GM12878 (cell line): ENCODE data around the gene ENSA. TPM values are rescaled to one million over a fixed set of nuclear protein-coding genes. Genes with fewer than 3 reads are reported as not detected.

Source experiments
- ATAC-seq: fragments of 200-7000 bp; cut with Tn5 transposase; 3 replicates; pipeline ENCODE4 v1.9.1; 2020; ENCODE audit warnings: mild to moderate bottlenecking, moderate library complexity
- BruUV-seq: library from RNA; stranded (reverse); fragments of 400-500 nt; replicated peaks from 2 replicates; lab custom pipeline; 2021; lab: Mats Ljungman, UMichigan
- CTCF ChIA-PET: fragments of 300-600 bp; sonication (Branson Sonifier 250); formaldehyde crosslinking; extraction: SDS; loops from one replicate; lab custom pipeline; 2021; ENCODE audit warnings: inconsistent platforms; lab: Yijun Ruan, JAX
- POLR2A ChIA-PET: fragments of 350-600 bp; formaldehyde crosslinking; extraction: SDS; loops from one replicate; lab custom pipeline; 2021; ENCODE audit warnings: inconsistent platforms; lab: Charles Lee
- RAD21 ChIA-PET: fragments of 300-600 bp; sonication (Branson Sonifier 250); formaldehyde crosslinking; loops from one replicate; lab custom pipeline; 2023; ENCODE audit warnings: antibody characterized with exemption; ENCODE audit not compliant: unreplicated experiment; lab: Charles Lee
- SMC1A ChIA-PET: fragments of 300-600 bp; sonication (Branson Sonifier 250); formaldehyde crosslinking; loops from one replicate; lab custom pipeline; 2023; ENCODE audit not compliant: unreplicated experiment, uncharacterized antibody; lab: Charles Lee
- DNase-seq: peaks from one replicate; pipeline ENCODE4 v3.0.0-alpha.2; 2011; ENCODE audit warnings: low read depth, low spot score
- FAIRE-seq: peaks from 3 replicates; lab custom pipeline; 2011; peaks lifted over from hg19 to GRCh38; lab: Jason Lieb, UNC
- H2AFZ ChIP-seq: 2 replicates; pipeline ENCODE4 v1.6.0; 2011; ENCODE audit warnings: low read depth, low read length, control low read depth; ENCODE audit not compliant: control insufficient read depth
- H3K27ac ChIP-seq: 2 replicates; pipeline ENCODE4 v1.5.1; 2011; ENCODE audit warnings: control low read depth; ENCODE audit not compliant: control insufficient read depth, insufficient read depth
- H3K27me3 ChIP-seq, 2 experiments: replicated peaks in 1 of 2; 2 replicates each; pipeline versions ENCODE4 v1.6.0 to v1.6.1; 2011; ENCODE audit warnings: low read length in 1 of 2; ENCODE audit not compliant: control insufficient read depth in 2 of 2, insufficient read depth in 2 of 2
- H3K36me3 ChIP-seq, 2 experiments: 2 replicates each; pipeline ENCODE4 v1.5.1; 2011; ENCODE audit warnings: low read length in 1 of 2; ENCODE audit not compliant: control insufficient read depth in 2 of 2, insufficient read depth in 2 of 2
- H3K4me1 ChIP-seq: 2 replicates; pipeline ENCODE4 v1.6.1; 2011; ENCODE audit warnings: mild to moderate bottlenecking, low read length, moderate library complexity, mixed read lengths; ENCODE audit not compliant: control insufficient read depth, insufficient read depth
- H3K4me2 ChIP-seq: 2 replicates; pipeline ENCODE4 v1.6.0; 2011; ENCODE audit warnings: control low read depth; ENCODE audit not compliant: control insufficient read depth, insufficient read depth
- H3K4me3 ChIP-seq: fragments of 200-600 bp; sonication (generic); 2 replicates; pipeline ENCODE4 v1.5.1; 2016
- H3K79me2 ChIP-seq: 2 replicates; pipeline ENCODE4 v1.6.0; 2011; ENCODE audit warnings: low read length; ENCODE audit not compliant: control insufficient read depth, insufficient read depth
- H3K9ac ChIP-seq: 2 replicates; pipeline ENCODE4 v1.8.0; 2011; ENCODE audit warnings: low read length, control low read depth, mixed read lengths; ENCODE audit not compliant: control insufficient read depth, insufficient read depth
- H3K9me3 ChIP-seq: replicated peaks from 3 replicates; pipeline ENCODE4 v1.5.1; 2011; ENCODE audit warnings: mild to moderate bottlenecking, low read length; ENCODE audit not compliant: control insufficient read depth, insufficient read depth
- H4K20me1 ChIP-seq: 2 replicates; pipeline ENCODE4 v1.6.0; 2011; ENCODE audit not compliant: control insufficient read depth, insufficient read depth
- ASH2L ChIP-seq: fragments of 300-600, 200-600 bp; sonication (generic); IDR thresholded peaks from 2 replicates; pipeline ENCODE4 v1.6.1; 2017; ENCODE audit warnings: low read depth, mild to moderate bottlenecking, borderline replicate concordance
- MEF2A ChIP-seq: IDR thresholded peaks from 2 replicates; pipeline ENCODE4 v1.6.1; 2011; ENCODE audit warnings: low read depth, mild to moderate bottlenecking, low read length, moderate library complexity; ENCODE audit not compliant: insufficient read depth
- SMC3 ChIP-seq: IDR thresholded peaks from 2 replicates; pipeline ENCODE4 v1.6.1; 2011; ENCODE audit warnings: low read length, improper control_type of control experiment, borderline replicate concordance
- TCF7 ChIP-seq: IDR thresholded peaks from 2 replicates; pipeline ENCODE4 v1.6.1; 2014; ENCODE audit warnings: antibody characterized with exemption, borderline replicate concordance
- WGBS: methylation state at CpG from one replicate; pipeline ENCODE4 v1.1.6; 2016; ENCODE audit warnings: low lambda C conversion rate; ENCODE audit not compliant: insufficient replicate concordance, insufficient coverage; ENCODE audit errors: missing lambda C conversion rate; 5-methylcytosine and 5-hydroxymethylcytosine counted together
- in situ Hi-C: fragments of 300-500 bp; cut with MboI; formaldehyde crosslinking; loops from 9 replicates; pipeline ENCODE4 v1.14.3; 2018; ENCODE audit warnings: mixed read lengths
- intact Hi-C: fragments of 100-400 bp; cut with micrococcal nuclease; formaldehyde crosslinking; loops from one replicate; pipeline ENCODE4 v1.14.2; 2022; ENCODE audit not compliant: unreplicated experiment
- polyA plus RNA-seq, 11 experiments: library from polyadenylated mRNA; depleted of rRNA in 4 of 11; unstranded in 6 of 11; stranded (reverse) in 5 of 11; fragments of >200 nt; fragmentation: Nextera tagmentation in 4 of 11; fragmentation: Illumina TruSeq in 1 of 11; extraction: Ambion mirVana in 4 of 11; extraction: Trizol in 1 of 11; gene quantifications; 1 replicate in 1 of 11; 2 replicates in 10 of 11; pipeline versions ENCODE4 v1.2.1 to v1.2.3, GENCODE V29; 2011 to 2016; ENCODE audit warnings: inconsistent platforms in 2 of 11, missing spikeins in 2 of 11, low read depth in 1 of 11
- total RNA-seq, 4 experiments: library from RNA; depleted of rRNA in 3 of 4; stranded (reverse); fragments of >200 nt in 3 of 4; fragmentation: Illumina TruSeq in 1 of 4; extraction: Trizol in 1 of 4; gene quantifications; 2 replicates each; pipeline versions ENCODE4 v1.2.1 to v1.2.3, GENCODE V29; 2013 to 2021
- TF ChIP-seq, protein P1 (sequence below): fragments of 450-650 bp; IDR thresholded peaks from 2 replicates; pipeline ENCODE4 v1.6.1; 2017; ENCODE audit warnings: low read depth, mild to moderate bottlenecking, moderate library complexity
- TF ChIP-seq, protein P2 (sequence below): IDR thresholded peaks from 2 replicates; pipeline ENCODE4 v1.6.1; 2012; ENCODE audit warnings: low read depth, low read length, improper control_type of control experiment

Gene ENSA
- total and polyA plus RNA-seq, 10 of the 15 experiments (the other 5 are each of a cell fraction or from before 2014, with no cell fraction given) = 56.1 to 605 (median 143) TPM

DNA sequence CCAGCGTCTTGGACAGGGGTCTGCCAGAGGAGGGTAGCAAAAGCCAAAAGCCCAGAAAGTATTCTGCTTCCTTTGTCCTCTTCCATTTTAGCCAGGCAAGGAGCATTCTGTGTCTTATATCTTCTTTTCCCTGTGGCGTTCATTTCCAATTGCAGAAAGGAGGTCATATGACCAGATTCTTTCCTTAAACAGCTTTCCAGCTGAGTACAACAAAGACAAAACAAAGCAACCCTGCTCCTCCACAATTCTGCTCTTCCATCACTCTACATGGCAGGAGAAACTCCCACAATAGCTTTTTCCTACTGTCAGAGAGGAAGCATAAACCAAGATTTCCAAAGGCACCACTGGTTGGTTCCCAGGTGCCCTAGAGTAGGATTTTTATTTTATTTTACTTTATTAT lies 19.7 kb downstream of the ENSA start:
- Histone ChIP-seq H4K20me1 (no peaks in the 10 kb centered on the region), H2AFZ (no peak overlapping the region), H3K4me1 (peaks cover 36% of the 10 kb centered on the region), H3K4me3 (no peak overlapping the region), H3K27ac (no peak overlapping the region), H3K9me3 (no peaks in the 10 kb centered on the region), H3K27me3 (no peaks in the 10 kb centered on the region), H3K4me2 (no peak overlapping the region), H3K9ac (no peak overlapping the region), H3K79me2 (no peaks in the 10 kb centered on the region; the same call in none of the 2 replicates), H3K36me3 (0 out of 4 replicates have a peak, but pooled peaks cover 0 to 4% of the 10 kb centered on the region in 2 experiments)
- intact Hi-C loops (loop anchor here (2.0 kb wide), 2 partner anchors 31 to 47 kb away; partner anchors contain the start of gene MCL1), in situ Hi-C loops (loop anchor here (5.0 kb wide), 1 partner anchor 42 kb away; no protein-coding TSS in a partner anchor)
- SMC1A ChIA-PET = interaction anchor here (1.3 to 18.8 kb wide), 4 partner anchors 19 to 88 kb away, joined by 3 to 367 read pairs (median 20); partner anchors contain the start of genes ENSA and GOLPH3L
- ATAC-seq (no peak), FAIRE-seq (no peak), DNase-seq (no peak)
- RAD21 ChIA-PET = interaction anchor here (0.9 to 2.0 kb wide), 6 partner anchors 13 to 49 kb away, joined by 3 to 8 read pairs (median 4); partner anchors contain the start of genes ENSA and MCL1
- 97% methylated on average over 2 of the region's 2 CpGs for WGBS
- CTCF ChIA-PET = interaction anchor here (0.8 to 3.0 kb wide), 6 partner anchors 12 to 49 kb away, joined by 3 to 8 read pairs (median 6); partner anchors contain the start of gene ENSA
- no peak for TF ChIP-seq SMC3
- POLR2A ChIA-PET = interaction anchor here (0.5 to 7.3 kb wide), 5 partner anchors 11 to 413 kb away, joined by 3 to 95 read pairs (median 4); partner anchors contain the start of gene ENSA
- no TSS peak for BruUV-seq

DNA sequence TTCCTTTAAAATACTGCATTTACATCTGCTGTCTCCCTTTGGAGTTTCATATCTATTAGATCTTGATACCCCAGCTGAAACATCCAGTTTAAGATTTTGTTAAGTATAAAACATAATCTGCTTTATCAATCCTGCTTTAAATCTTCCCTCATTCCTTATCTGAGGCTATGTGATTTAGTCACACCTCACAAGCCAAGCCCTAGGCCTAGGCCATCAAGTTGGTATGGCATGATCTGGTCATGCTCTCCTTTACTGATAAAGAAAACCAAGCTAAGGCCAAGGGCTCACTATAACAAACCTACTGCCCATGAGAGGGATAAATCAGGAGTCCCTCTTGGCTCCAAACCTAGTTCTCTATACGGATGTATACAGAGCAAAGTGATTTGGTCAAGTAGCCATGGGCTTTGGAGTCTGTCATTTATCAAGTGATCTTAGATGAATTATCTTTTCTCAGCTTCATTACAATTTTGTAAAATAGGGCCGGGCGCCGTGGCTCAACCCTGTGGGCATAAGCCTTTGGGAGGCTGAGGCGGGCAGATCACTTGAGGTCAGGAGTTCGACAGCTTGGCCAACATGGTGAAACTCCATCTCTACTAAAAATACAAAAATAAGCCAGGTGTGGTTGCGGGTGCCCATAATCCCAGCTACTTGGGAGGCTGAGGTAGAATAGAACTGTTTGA lies 22.8 kb downstream of the ENSA start:
- ChIA-PET CTCF (interaction anchor here (0.8 to 1.6 kb wide), 3 partner anchors 18 to 46 kb away, joined by 3 to 7 read pairs (median 3); no protein-coding TSS in a partner anchor), POLR2A (interaction anchor here (1.1 kb wide), 1 partner anchor 38 kb away, joined by 4 read pairs; no protein-coding TSS in a partner anchor), RAD21 (interaction anchor here (0.6 to 0.8 kb wide), 2 partner anchors 12 to 91 kb away, joined by 3 to 4 read pairs; partner anchors contain the start of gene GOLPH3L), SMC1A (interaction anchor here (0.8 to 18.8 kb wide), 4 partner anchors 13 to 43 kb away, joined by 3 to 367 read pairs (median 6); partner anchors contain the start of gene MCL1)
- no peaks in the 10 kb centered on the region for H4K20me1 ChIP-seq
- no peak overlapping the region for H3K4me2 ChIP-seq
- H3K9ac ChIP-seq = no peak overlapping the region
- intact Hi-C loops (no loop called here), in situ Hi-C loops (no loop called here)
- ATAC-seq (no peak), DNase-seq (no peak), FAIRE-seq (no peak)
- H3K4me1 ChIP-seq = peaks cover 10% of the 10 kb centered on the region
- no peak overlapping the region for H3K27ac ChIP-seq
- H3K36me3 ChIP-seq = 0 out of 4 replicates have a peak, but pooled peaks cover 0 to 4% of the 10 kb centered on the region in 2 experiments
- H3K9me3 ChIP-seq = no peaks in the 10 kb centered on the region
- H3K4me3 ChIP-seq = no peak overlapping the region
- WGBS = 98% methylated on average over 7 of the region's 7 CpGs
- H3K79me2 ChIP-seq = no peaks in the 10 kb centered on the region
- no TSS peak for BruUV-seq
- H2AFZ ChIP-seq = no peak overlapping the region
- H3K27me3 ChIP-seq = no peaks in the 10 kb centered on the region
- no peak for TF ChIP-seq TCF7
- no peak for TF ChIP-seq MEF2A
- TF ChIP-seq ASH2L = no peak
- TF ChIP-seq, protein P1, sequence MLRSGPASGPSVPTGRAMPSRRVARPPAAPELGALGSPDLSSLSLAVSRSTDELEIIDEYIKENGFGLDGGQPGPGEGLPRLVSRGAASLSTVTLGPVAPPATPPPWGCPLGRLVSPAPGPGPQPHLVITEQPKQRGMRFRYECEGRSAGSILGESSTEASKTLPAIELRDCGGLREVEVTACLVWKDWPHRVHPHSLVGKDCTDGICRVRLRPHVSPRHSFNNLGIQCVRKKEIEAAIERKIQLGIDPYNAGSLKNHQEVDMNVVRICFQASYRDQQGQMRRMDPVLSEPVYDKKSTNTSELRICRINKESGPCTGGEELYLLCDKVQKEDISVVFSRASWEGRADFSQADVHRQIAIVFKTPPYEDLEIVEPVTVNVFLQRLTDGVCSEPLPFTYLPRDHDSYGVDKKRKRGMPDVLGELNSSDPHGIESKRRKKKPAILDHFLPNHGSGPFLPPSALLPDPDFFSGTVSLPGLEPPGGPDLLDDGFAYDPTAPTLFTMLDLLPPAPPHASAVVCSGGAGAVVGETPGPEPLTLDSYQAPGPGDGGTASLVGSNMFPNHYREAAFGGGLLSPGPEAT = no peak
- TF ChIP-seq, protein P2, sequence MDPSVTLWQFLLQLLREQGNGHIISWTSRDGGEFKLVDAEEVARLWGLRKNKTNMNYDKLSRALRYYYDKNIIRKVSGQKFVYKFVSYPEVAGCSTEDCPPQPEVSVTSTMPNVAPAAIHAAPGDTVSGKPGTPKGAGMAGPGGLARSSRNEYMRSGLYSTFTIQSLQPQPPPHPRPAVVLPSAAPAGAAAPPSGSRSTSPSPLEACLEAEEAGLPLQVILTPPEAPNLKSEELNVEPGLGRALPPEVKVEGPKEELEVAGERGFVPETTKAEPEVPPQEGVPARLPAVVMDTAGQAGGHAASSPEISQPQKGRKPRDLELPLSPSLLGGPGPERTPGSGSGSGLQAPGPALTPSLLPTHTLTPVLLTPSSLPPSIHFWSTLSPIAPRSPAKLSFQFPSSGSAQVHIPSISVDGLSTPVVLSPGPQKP = no peak
